ENCODE data around the gene CERKL.

Gene CERKL

DNA sequence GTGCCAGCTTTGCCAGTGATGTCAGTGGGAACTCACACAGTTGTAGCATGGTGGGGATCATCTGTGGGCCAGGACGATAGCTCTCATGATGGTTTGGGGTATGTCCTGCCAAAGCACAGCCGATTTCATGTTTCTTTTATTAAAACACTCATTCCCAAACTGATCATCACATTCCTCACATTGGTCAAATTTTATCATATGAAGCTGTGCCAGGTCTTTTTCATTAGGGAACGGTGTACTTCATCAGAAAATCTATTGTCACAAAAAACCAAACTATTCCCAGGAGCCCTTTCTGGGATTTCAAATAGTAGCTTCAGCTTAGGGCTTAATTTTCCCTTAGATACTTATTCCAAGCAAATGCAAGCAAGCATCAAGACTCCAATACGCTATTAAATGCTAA lies 157.7 kb downstream of the CERKL start:
- no peak for DNase-seq
